Hepatocyte (in vitro differentiated cells): ENCODE results near the gene ANGPT4. TPM values are rescaled to one million over a fixed set of nuclear protein-coding genes. Genes with fewer than 3 reads are reported as not detected.
"Not testable (repeated sequence)": the region's sequence is repeated elsewhere in the genome, so short reads cannot be mapped to it uniquely, and the experiment has no call there.

Source experiments
- DNase-seq: peaks from one replicate; pipeline ENCODE4 v3.0.0-alpha.2; 2016; ENCODE audit warnings: low spot score
- H2AFZ ChIP-seq: fragments of 200-600 bp; sonication (generic); 2 replicates; pipeline ENCODE4 v1.6.0; 2016; ENCODE audit warnings: antibody characterized with exemption, mild to moderate bottlenecking
- H3K27ac ChIP-seq: fragments of 200-600 bp; sonication (generic); 2 replicates; pipeline ENCODE4 v1.5.1; 2016; ENCODE audit warnings: mild to moderate bottlenecking
- H3K27me3 ChIP-seq: fragments of 200-600 bp; sonication (generic); 2 replicates; pipeline ENCODE4 v1.6.1; 2016
- H3K36me3 ChIP-seq: fragments of 200-600 bp; sonication (generic); replicated peaks from 2 replicates; pipeline ENCODE4 v1.5.1; 2016; ENCODE audit warnings: low read depth; ENCODE audit not compliant: insufficient read depth
- H3K4me1 ChIP-seq: fragments of 200-600 bp; sonication (generic); 2 replicates; pipeline ENCODE4 v1.5.1; 2016; ENCODE audit warnings: mild to moderate bottlenecking, moderate library complexity; ENCODE audit not compliant: insufficient read depth
- H3K4me2 ChIP-seq: fragments of 200-600 bp; sonication (generic); 2 replicates; pipeline ENCODE4 v1.6.0; 2016
- H3K4me3 ChIP-seq: fragments of 200-600 bp; sonication (generic); 2 replicates; pipeline ENCODE4 v1.5.1; 2016; ENCODE audit warnings: mild to moderate bottlenecking
- H3K79me2 ChIP-seq: fragments of 200-600 bp; sonication (generic); 2 replicates; pipeline ENCODE4 v1.6.0; 2017; ENCODE audit warnings: mild to moderate bottlenecking
- H3K9me2 ChIP-seq: fragments of 200-600 bp; sonication (generic); replicated peaks from 2 replicates; pipeline ENCODE4 v1.6.0; 2017; ENCODE audit warnings: mild to moderate bottlenecking; ENCODE audit not compliant: insufficient read depth
- H3K9me3 ChIP-seq: fragments of 200-600 bp; sonication (generic); 2 replicates; pipeline ENCODE4 v1.5.1; 2016; ENCODE audit warnings: low read depth, mild to moderate bottlenecking
- H4K20me1 ChIP-seq: fragments of 200-600 bp; sonication (generic); 2 replicates; pipeline ENCODE4 v1.6.0; 2016; ENCODE audit warnings: mild to moderate bottlenecking; ENCODE audit not compliant: insufficient read depth, poor library complexity, severe bottlenecking
- CTCF ChIP-seq: fragments of 200-600 bp; sonication (generic); IDR thresholded peaks from 2 replicates; pipeline ENCODE4 v1.5.1; 2016; ENCODE audit warnings: antibody characterized with exemption, mild to moderate bottlenecking; ENCODE audit not compliant: poor library complexity
- EZH2 ChIP-seq: fragments of 200-600 bp; sonication (generic); IDR thresholded peaks from 2 replicates; pipeline ENCODE4 v1.6.1; 2016; ENCODE audit warnings: antibody characterized with exemption, mild to moderate bottlenecking, borderline replicate concordance
- EZH2phosphoT487 ChIP-seq: fragments of 200-600 bp; sonication (generic); IDR thresholded peaks from one replicate; pipeline ENCODE4 v1.6.1; 2018; ENCODE audit warnings: antibody characterized with exemption, mild to moderate bottlenecking, low read depth, moderate library complexity; ENCODE audit not compliant: unreplicated experiment, severe bottlenecking
- WGBS: methylation state at CpG from one replicate; pipeline ENCODE4 v1.1.6; 2016; ENCODE audit warnings: low lambda C conversion rate; ENCODE audit errors: missing lambda C conversion rate; 5-methylcytosine and 5-hydroxymethylcytosine counted together
- polyA plus RNA-seq: library from polyadenylated mRNA; unstranded; fragments of >200 nt; fragmentation: Nextera tagmentation; extraction: Ambion mirVana; gene quantifications from 2 replicates; pipeline ENCODE4 v1.2.1, GENCODE V29; 2016
- total RNA-seq: library from RNA; depleted of rRNA; stranded (reverse); fragments of >200 nt; gene quantifications from 2 replicates; pipeline ENCODE4 v1.2.3, GENCODE V29; 2014

The ANGPT4 gene
- total and polyA plus RNA-seq, 2 experiments from 2014 or later: not detected

GRCh38 chr20:830011-830521 is 86.1 kb downstream of the ANGPT4 start:
- H4K20me1 ChIP-seq: no peaks in the 10 kb centered on the region
- no peaks in the 10 kb centered on the region for H3K9me2 ChIP-seq
- no peak overlapping the region for H3K27ac ChIP-seq
- no peaks in the 10 kb centered on the region for H3K79me2 ChIP-seq
- no peak overlapping the region for H3K4me2 ChIP-seq
- H3K27me3 ChIP-seq: no peaks in the 10 kb centered on the region
- TF ChIP-seq EZH2 (no peak), CTCF (no peak), EZH2phosphoT487 (no peak)
- no peak for DNase-seq
- peaks cover 12% of the 10 kb centered on the region for H3K4me1 ChIP-seq
- no peaks in the 10 kb centered on the region for H3K36me3 ChIP-seq
- no peak overlapping the region for H3K4me3 ChIP-seq
- H3K9me3 ChIP-seq: no peaks in the 10 kb centered on the region
- no peak overlapping the region for H2AFZ ChIP-seq
- WGBS: 72% methylated on average over 7 of the region's 8 CpGs

- TF ChIP-seq EZH2: no peak
- no peak for TF ChIP-seq CTCF
- TF ChIP-seq EZH2phosphoT487: no peak
- no peaks in the 10 kb centered on the region for H3K9me2 ChIP-seq
- no peaks in the 10 kb centered on the region for H3K36me3 ChIP-seq
- no peak overlapping the region for H3K4me2 ChIP-seq
- no peaks in the 10 kb centered on the region for H3K27me3 ChIP-seq
- H3K9me3 ChIP-seq: no peaks in the 10 kb centered on the region
- DNase-seq: no peak
- 72% methylated on average over 2 of the region's 2 CpGs for WGBS
- H3K27ac ChIP-seq: no peak overlapping the region
- H3K79me2 ChIP-seq: no peaks in the 10 kb centered on the region
- H4K20me1 ChIP-seq: no peaks in the 10 kb centered on the region
- no peak overlapping the region for H2AFZ ChIP-seq
- no peak overlapping the region for H3K4me3 ChIP-seq
- H3K4me1 ChIP-seq: peaks cover 12% of the 10 kb centered on the region
Observed at GRCh38 chr20:829551-829950, 86.6 kb downstream of the ANGPT4 start.

- 18% methylated on average over 6 of the region's 6 CpGs for WGBS
- H3K79me2 ChIP-seq: no peaks in the 10 kb centered on the region
- H3K27ac ChIP-seq: no peak overlapping the region
- H3K4me1 ChIP-seq: peaks cover 8% of the 10 kb centered on the region
- no peaks in the 10 kb centered on the region for H3K36me3 ChIP-seq
- no peak overlapping the region for H3K4me2 ChIP-seq
- no peaks in the 10 kb centered on the region for H3K9me2 ChIP-seq
- no peak overlapping the region for H2AFZ ChIP-seq
- no peak for DNase-seq
- no peaks in the 10 kb centered on the region for H3K9me3 ChIP-seq
- H3K4me3 ChIP-seq: no peak overlapping the region
- no peak for TF ChIP-seq CTCF
- no peak for TF ChIP-seq EZH2
- TF ChIP-seq EZH2phosphoT487: no peak
- no peaks in the 10 kb centered on the region for H4K20me1 ChIP-seq
- H3K27me3 ChIP-seq: no peaks in the 10 kb centered on the region
Observed at GRCh38 chr20:828987-829386, 87.1 kb downstream of the ANGPT4 start.

- H3K4me2 ChIP-seq, H3K27me3 ChIP-seq, H3K27ac ChIP-seq, H3K79me2 ChIP-seq, H3K9me3 ChIP-seq, H2AFZ ChIP-seq, H3K4me1 ChIP-seq, H3K4me3 ChIP-seq, H4K20me1 ChIP-seq, H3K36me3 ChIP-seq, H3K9me2 ChIP-seq, DNase-seq: not testable (repeated sequence)
- 94% methylated on average over 8 of the region's 8 CpGs for WGBS
Observed at GRCh38 chr20:827981-828380, 88.2 kb downstream of the ANGPT4 start.
